Cardiac fibroblast (primary cell): Measurements from ENCODE around the gene SPNS2.
A peak's percentile ranks its signal among the peaks of the same experiment; 100 is the strongest.

Source experiments
- DNase-seq, 2 donors: peaks; one replicate each; pipeline versions ENCODE4 v3.0.0 to v3.0.0-alpha.2; 2010; ENCODE audit warnings: low read depth in 2 of 2
- H3K4me3 ChIP-seq, 2 donors: replicated peaks in 1 of 2; 1 replicate in 1 of 2; 2 replicates in 1 of 2; pipeline ENCODE4 v1.5.1; 2011; ENCODE audit warnings: low read depth in 2 of 2, low read length in 2 of 2, mild to moderate bottlenecking in 2 of 2, moderate library complexity in 1 of 2
- CTCF ChIP-seq: IDR thresholded peaks from one replicate; pipeline ENCODE4 v1.5.1; 2011; ENCODE audit warnings: low read depth, mild to moderate bottlenecking, low read length, inconsistent platforms

SPNS2 gene

GRCh38 chr17:4514779-4515178, 16.1 kb downstream of the SPNS2 start:
- H3K4me3 ChIP-seq = no peak overlapping the region
- DNase-seq = no peak
- TF ChIP-seq CTCF = no peak

GRCh38 chr17:4515501-4515900, 16.8 kb downstream of the SPNS2 start:
- no peak overlapping the region for H3K4me3 ChIP-seq

GRCh38 chr17:4516735-4517134, 18.1 kb downstream of the SPNS2 start:
- TF ChIP-seq CTCF = no peak
- H3K4me3 ChIP-seq = no peak overlapping the region
- DNase-seq = peak; percentile 11 to 50

More at GRCh38 chr17:4515501-4515900, 16.8 kb downstream of the SPNS2 start:
- no peak for TF ChIP-seq CTCF
- DNase-seq = no peak

- no peak for DNase-seq
- no peak overlapping the region for H3K4me3 ChIP-seq
- no peak for TF ChIP-seq CTCF
Observed at GRCh38 chr17:4518901-4519300, 20.2 kb downstream of the SPNS2 start.

- no peak overlapping the region for H3K4me3 ChIP-seq
- DNase-seq = no peak
Observed at GRCh38 chr17:4519361-4519788, 20.7 kb downstream of the SPNS2 start.

GRCh38 chr17:4520060-4520893, 21.6 kb downstream of the SPNS2 start:
- no peak for TF ChIP-seq CTCF
- DNase-seq = no peak

More at GRCh38 chr17:4519361-4519788, 20.7 kb downstream of the SPNS2 start:
- no peak for TF ChIP-seq CTCF

More at GRCh38 chr17:4520060-4520893, 21.6 kb downstream of the SPNS2 start:
- no peak overlapping the region for H3K4me3 ChIP-seq
